Chondrocyte (in vitro differentiated cells): ENCODE data around the gene NTPCR. TPM values are rescaled to one million over a fixed set of nuclear protein-coding genes. Genes with fewer than 3 reads are reported as not detected.

Experiments
- DNase-seq: peaks from one replicate; pipeline ENCODE4 v3.0.0; 2021; ENCODE audit warnings: mixed read lengths, low spot score
- H3K27ac Mint-ChIP-seq: one replicate; pipeline ENCODE4 v1.8.0; 2021; ENCODE audit warnings: mild to moderate bottlenecking, moderate library complexity, mixed read lengths; ENCODE audit not compliant: unreplicated experiment
- H3K27me3 Mint-ChIP-seq: 2 replicates; pipeline ENCODE4 v1.8.0; 2021; ENCODE audit warnings: low read depth, mixed read lengths
- H3K36me3 Mint-ChIP-seq: 2 replicates; pipeline ENCODE4 v1.8.0; 2021; ENCODE audit warnings: low read depth, mixed read lengths
- H3K4me1 Mint-ChIP-seq: 2 replicates; pipeline ENCODE4 v1.8.0; 2021; ENCODE audit warnings: low read depth, mild to moderate bottlenecking, mixed read lengths
- H3K4me3 Mint-ChIP-seq: one replicate; pipeline ENCODE4 v1.8.0; 2021; ENCODE audit warnings: mild to moderate bottlenecking, moderate library complexity, mixed read lengths; ENCODE audit not compliant: unreplicated experiment
- H3K9me3 Mint-ChIP-seq: 2 replicates; pipeline ENCODE4 v1.8.0; 2021; ENCODE audit warnings: low read depth, mixed read lengths
- CTCF ChIP-seq: fragments of 200-600 bp; sonication (generic); IDR thresholded peaks from 2 replicates; pipeline ENCODE4 v1.5.0; 2021; ENCODE audit warnings: antibody characterized with exemption, mild to moderate bottlenecking, moderate library complexity
- total RNA-seq: library from RNA; stranded (reverse); gene quantifications from 3 replicates; pipeline ENCODE4 v1.2.1, GENCODE V29; 2021

NTPCR gene
- total RNA-seq, 1 donor from 2014 or later = 24.8 TPM

GRCh38 chr1:232987046-232987773 is 36.8 kb downstream of the NTPCR start:
- TF ChIP-seq CTCF = no peak
- no peak for DNase-seq

GRCh38 chr1:232987774-232988140 is 37.3 kb downstream of the NTPCR start:
- no peaks in the 10 kb centered on the region for H3K4me1 Mint-ChIP-seq
- H3K27me3 Mint-ChIP-seq = no peaks in the 10 kb centered on the region
- no peak overlapping the region for H3K27ac Mint-ChIP-seq

More at GRCh38 chr1:232987046-232987773, 36.8 kb downstream of the NTPCR start:
- H3K4me3 Mint-ChIP-seq = no peak overlapping the region
- peaks cover 4% of the 10 kb centered on the region for H3K4me1 Mint-ChIP-seq
- no peak overlapping the region for H3K27ac Mint-ChIP-seq
- H3K27me3 Mint-ChIP-seq = no peaks in the 10 kb centered on the region
- no peaks in the 10 kb centered on the region for H3K9me3 Mint-ChIP-seq
- peaks cover 2% of the 10 kb centered on the region for H3K36me3 Mint-ChIP-seq

GRCh38 chr1:232988572-232989040 is 38.2 kb downstream of the NTPCR start:
- H3K4me1 Mint-ChIP-seq = no peaks in the 10 kb centered on the region
- H3K36me3 Mint-ChIP-seq = peaks cover 11% of the 10 kb centered on the region
- H3K9me3 Mint-ChIP-seq = peaks cover 5% of the 10 kb centered on the region
- DNase-seq = no peak
- TF ChIP-seq CTCF = no peak
- no peaks in the 10 kb centered on the region for H3K27me3 Mint-ChIP-seq
- no peak overlapping the region for H3K27ac Mint-ChIP-seq
- no peak overlapping the region for H3K4me3 Mint-ChIP-seq

More at GRCh38 chr1:232987774-232988140, 37.3 kb downstream of the NTPCR start:
- no peak for DNase-seq
- TF ChIP-seq CTCF = no peak
- H3K36me3 Mint-ChIP-seq = peaks cover 5% of the 10 kb centered on the region
- no peaks in the 10 kb centered on the region for H3K9me3 Mint-ChIP-seq
- no peak overlapping the region for H3K4me3 Mint-ChIP-seq

- Mint-ChIP-seq H3K4me1 (no peaks in the 10 kb centered on the region), H3K27me3 (no peaks in the 10 kb centered on the region), H3K4me3 (no peak overlapping the region), H3K27ac (no peak overlapping the region), H3K36me3 (peaks cover 11% of the 10 kb centered on the region), H3K9me3 (peaks cover 8% of the 10 kb centered on the region)
- TF ChIP-seq CTCF = no peak
- DNase-seq = no peak
Measured at GRCh38 chr1:232990176-232991128, 40.0 kb downstream of the NTPCR start.

- DNase-seq = no peak
- no peak overlapping the region for H3K27ac Mint-ChIP-seq
- no peak overlapping the region for H3K4me3 Mint-ChIP-seq
- no peak for TF ChIP-seq CTCF
- no peaks in the 10 kb centered on the region for H3K27me3 Mint-ChIP-seq
- H3K36me3 Mint-ChIP-seq = peaks cover 11% of the 10 kb centered on the region
- H3K9me3 Mint-ChIP-seq = peaks cover 8% of the 10 kb centered on the region
- H3K4me1 Mint-ChIP-seq = no peaks in the 10 kb centered on the region
Measured at GRCh38 chr1:232991238-232991637, 40.8 kb downstream of the NTPCR start.
